Eye (tissue), 1 donor: ENCODE measurements around the gene KLF18.
"Not testable (repeated sequence)": the region's sequence is repeated elsewhere in the genome, so short reads cannot be mapped to it uniquely, and the experiment has no call there.

Source experiments
- DNase-seq: peaks from one replicate; pipeline ENCODE4 v3.0.0-alpha.2; 2015

The KLF18 gene

DNA sequence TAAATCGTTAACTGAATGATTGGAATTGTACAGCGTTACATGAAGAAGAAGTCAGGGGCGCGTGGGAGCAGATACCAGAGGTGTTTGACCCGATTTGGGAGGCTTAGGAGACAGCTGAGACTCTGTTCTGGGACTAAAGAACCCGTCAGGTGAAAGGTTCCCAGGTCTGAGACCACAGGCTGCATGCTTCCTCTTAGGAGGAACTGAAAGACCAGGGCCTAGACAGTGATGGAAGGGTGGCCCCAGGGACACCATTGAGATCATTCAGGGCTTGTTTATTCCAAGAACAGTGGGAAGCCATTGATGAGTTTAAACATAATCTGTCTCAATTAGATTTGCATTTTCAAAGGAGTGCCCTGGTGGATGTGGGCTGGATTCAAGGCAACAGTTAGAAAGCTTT is 21.9 kb downstream of the KLF18 start:
- no peak for DNase-seq

DNA sequence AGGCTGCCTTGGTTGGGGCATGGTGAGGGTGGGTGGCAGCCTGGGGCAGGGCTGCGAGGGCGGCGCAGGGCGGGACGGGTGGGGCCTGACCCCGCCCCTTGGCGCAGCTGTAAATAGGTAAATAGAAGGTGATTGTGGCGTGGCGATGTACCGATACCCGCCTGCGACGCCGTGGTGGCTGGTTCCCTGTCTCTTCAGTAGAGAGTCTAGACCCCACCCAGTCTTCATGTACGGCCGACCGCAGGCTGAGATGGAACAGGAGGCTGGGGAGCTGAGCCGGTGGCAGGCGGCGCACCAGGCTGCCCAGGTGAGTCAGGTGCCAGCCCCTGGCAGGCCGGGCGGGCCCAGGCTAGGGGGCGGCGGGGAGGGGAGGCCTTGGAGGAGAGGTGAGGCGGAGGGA is 22.7 kb downstream of the KLF18 start, which contains the start of gene KLF17:
Gene KLF17 (plus strand): TSS at position 140 of the 400 bp plus-strand sequence. CDS start 87 bp downstream, at position 227.
- no peak for DNase-seq

DNA sequence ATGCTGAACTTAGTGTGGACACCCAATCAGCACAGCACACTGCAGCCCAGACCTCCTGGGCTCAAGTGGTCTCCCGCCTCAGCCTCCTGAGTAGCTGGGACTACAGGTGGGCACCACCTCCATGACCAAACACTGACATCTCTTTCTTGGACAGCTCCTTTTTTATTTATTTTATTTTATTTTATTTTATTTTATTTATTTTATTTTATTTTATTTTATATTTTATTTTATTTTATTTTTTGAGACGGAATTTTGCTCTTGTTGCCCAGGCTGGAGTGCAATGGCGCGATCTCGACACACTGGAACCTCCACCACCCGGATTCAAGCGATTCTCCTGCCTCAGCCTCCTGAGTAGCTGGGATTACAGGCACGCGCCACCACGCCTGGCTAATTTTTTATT is 24.2 kb downstream of the KLF18 start:
- not testable (repeated sequence) for DNase-seq

DNA sequence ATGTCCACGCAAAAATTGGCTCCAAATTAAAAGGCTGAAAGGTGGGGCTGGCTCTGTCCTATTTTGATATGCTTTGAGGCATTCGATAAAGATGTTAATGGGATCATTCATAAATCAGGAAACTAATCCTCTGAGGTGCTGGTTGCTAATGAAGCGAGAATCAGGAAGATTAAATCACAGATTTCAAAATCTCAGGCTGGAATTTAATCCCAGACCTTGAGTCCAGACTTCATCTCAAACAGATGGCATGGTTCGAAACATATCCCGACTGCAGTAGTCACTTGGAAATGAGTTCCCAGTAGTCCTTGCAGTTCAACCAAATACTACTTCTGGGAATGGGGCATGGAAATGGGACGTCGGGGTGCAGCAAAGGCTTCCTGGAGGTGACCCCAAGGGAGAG is 27.3 kb downstream of the KLF18 start:
- DNase-seq, result no peak

DNA sequence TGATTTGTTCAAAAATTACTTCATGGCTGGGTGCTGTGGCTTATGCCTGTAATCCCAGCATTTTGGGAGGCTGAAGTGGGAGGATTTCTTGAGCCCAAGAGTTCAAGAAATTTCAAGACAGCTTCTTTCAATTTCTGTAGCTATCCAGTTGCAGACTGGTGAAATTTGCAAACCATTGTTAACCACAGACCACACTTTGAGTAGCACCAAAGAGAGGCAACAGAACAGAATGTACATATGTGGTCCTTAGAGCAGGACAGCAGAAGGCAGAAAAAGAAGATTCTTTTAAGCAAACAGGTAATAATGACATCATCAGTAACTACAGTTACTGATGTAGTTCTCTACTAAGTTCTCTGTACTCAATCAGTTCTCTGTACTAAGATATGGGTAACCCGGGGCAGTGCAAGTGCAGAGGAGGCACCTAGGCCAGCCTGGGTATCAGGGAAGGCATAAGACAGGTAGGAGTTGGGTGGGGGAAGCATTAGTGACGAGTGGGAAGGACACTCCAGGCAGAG is 28.3 kb downstream of the KLF18 start:
- DNase-seq, result no peak

DNA sequence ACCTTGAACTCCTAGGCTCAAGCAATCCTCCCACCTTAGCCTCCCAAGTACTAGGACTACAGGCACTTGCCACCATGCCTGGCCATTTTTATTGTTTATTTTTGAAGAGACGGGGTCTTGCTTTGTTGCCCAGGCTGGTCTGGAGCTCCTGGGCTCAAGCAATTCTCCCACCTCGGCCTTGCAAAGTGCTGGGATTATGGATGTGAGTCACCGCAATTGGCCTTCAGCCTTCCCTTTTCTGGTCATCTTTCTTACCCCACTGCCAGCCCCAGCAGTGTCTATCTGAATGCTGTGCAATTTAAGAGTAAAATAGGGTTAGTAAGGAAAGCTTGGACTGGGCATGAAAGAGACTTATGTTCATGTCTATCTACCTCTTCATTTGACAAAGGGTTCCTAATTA is 28.9 kb downstream of the KLF18 start:
- DNase-seq, result no peak

DNA sequence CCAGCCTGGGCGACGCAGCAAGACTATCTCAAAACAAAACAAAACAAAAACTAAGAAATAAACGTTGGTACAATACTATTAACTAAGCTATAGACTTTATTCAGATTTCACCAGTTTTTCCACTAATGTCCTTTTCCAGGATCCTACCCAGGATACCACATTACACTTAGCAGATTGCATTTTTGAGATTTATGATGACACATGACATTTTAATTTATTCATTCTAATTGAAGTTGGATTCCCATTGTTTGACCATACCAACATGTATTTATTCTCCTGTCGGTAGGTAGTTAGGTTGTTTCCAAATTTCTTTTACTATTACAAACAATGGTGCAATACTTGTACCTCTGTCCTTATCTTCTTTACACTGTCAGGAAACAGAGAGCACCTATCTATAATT is 29.6 kb downstream of the KLF18 start:
- DNase-seq, result no peak

DNA sequence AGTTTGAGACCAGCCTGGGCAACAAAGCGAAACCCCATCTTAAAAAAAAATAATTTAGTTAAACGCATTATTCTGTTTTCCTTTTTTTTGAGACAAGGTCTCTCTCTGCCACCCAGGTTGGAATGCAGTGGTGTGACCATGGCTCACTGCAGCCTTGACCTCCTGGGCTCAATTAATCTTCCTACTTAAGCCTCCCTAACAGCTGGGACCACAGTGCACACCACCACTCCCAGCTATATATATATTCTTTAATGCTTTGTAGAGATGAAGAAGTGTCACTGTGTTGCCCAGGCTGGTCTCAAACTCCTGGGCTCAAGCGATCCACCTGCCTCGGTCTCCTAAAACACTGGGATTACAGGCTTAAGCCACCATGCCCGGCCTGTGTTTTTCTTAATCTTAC is 30.5 kb downstream of the KLF18 start:
- no peak for DNase-seq

DNA sequence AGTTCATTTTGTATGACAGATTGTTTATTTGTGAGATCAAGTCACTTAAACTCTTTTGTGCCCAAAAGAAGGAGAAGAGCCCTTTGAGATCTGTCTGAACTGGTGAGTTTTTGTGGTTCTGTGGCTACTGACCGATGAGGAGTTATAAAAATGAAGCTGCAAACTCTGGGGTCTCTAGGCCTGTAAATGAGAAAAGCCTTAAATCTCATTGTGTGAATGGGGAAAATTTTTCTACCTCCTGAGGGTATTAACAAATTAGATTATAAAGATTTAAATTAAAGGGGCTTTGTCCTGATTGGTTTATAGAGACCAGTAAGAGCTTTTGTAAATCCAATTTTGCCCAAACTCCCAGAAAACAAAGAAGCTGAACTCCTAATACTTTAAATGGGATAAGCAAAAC is 32.5 kb downstream of the KLF18 start:
- DNase-seq, result no peak

DNA sequence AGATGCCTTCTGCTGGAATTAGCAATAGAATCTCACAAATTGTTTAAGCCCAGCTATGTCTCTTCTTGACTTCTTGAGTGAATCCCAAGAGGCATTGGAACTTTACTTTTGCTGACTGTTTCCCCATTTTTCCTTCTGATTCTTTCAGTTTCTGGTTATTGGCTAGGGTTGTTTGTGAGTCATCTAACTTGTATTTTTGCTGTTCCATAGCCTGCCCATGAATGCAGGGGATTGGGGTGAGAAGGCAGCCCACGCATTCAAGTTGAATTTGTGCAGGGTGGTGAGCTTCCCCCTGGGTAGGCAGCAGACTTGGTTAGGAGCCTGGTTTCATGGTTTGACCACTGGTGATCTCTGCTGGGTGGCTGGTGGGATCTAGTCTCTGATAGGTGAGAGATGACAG is 33.2 kb downstream of the KLF18 start:
- DNase-seq, result no peak

DNA sequence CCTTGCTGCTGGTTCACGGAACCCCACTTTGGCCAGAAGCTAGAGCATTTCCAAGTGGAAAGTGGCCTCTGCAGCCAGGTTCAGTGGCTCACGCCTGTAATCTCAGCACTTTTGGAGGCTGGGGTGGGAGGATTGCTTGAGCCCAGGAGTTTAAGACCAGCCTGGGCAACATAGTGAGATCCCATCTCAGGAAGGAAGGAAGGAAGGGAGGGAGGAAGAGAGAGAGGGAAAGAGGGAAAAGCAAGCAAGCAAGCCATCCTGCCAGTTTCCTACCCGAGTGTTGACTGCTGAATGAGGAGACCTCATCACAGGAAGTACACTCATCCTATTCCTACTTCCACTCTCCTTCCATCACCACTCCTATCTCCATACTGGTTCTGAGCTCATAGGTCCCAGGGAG is 35.6 kb downstream of the KLF18 start:
- DNase-seq, result no peak

DNA sequence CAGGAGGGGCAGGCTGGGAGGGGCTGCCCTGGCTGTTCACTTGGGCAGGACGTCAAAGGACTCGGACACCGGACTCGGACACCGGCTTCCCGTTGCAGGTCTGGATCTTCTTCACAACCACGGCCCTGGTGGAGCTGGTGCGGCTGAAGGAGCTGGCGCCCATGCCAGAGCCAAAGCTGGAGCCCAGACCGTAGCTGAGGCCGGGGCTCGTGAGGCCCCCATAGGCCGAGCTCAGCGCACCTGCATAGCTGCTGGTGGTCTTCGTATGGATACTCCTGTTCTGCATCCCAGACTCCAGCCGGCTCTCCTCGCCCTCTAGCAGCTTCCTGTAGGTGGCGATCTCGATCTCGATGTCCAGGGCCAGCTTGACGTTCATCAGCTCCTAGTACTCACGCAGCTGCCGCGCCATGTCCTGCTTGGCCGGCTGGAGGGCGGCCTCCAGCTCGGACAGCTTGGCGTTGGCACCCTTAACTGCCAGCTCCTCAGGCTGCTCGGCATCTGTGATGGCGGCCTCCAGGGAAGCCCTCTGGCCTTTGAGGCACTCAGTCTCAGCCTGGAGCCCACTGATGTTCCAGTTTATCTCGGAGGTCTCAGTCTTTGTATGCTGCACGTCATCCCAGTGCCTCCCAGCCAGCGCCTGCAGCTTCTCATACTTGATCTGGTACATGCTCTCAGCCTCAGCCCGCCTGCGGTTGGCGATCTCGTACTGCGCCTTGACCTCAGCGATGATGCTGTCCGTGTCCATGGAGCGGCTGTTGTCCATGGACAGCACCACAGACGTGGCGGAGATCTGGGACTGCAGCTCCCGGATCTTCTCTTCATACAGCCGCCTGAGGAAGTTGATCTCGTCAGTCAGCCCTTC is 37.9 kb downstream of the KLF18 start:
- peak; percentile 49 for DNase-seq

DNA sequence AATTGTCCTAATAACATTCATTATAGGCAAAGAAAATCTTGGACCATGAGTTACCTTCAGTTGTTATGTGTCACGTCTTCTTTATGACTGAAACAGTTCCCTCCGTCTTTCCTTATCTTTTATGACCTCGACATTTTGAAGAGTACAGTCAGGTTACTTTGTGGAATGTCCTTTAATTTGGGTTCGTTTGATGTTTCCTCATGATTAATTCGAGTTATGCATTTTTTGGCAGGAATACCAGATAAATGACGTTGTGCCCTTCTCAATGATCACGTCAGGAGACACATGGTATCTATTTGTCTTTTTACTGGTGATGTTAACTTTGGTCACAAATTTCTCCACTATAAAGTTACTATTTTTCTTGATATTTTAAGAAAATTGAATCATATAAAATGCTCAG is 40.1 kb downstream of the KLF18 start:
- DNase-seq, result no peak

DNA sequence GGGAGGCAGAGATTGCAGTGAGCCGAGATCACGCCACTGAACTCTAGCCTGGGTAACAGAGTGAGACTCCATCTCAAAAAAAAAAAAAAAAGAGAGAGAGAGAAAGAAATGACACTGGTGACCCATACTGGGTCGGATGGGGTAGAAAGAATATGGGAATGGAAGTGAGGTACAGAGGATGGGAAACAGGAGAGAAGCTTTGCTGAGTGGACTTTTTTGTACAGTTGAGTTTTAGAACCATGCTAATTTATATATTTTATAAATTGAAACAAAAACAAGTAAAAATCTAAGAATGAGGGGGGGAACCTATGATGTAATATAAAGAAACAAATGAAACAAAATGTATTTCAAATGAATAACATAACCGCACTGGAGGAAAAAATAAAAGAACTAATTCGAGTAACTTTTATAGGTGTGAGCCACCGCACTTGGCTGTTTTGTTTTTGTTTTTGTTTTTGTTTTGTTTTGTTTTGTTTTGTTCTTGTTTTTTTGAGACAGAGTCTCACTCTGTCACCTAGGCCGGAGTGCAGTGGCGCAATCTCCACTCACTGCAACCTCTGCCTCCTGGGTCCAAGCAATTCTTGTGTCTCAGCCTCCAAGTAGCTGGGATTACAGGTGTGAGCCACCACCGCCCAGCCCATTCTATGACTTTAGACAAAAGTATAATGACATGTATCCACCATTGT is 41.1 kb downstream of the KLF18 start:
- no peak for DNase-seq

DNA sequence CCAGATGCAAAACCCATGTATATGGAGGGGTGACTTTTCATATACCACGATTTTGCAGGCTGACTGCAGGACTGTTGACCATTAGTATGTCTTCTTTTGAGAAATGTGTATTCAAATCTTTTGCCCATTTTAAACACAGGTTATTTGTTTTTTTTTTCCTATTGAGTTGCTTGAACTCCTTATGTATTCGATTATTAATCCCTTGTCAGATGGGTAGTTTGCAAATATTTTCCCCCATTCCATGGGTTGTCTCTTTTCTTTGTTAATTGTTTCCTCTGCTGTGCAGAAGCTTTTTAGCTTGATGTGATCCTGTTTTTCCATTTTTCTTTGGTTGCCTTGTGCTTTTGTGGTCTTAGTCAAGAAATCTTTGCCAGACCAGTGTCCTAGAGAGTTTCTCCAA is 47.4 kb downstream of the KLF18 start:
- no peak for DNase-seq

DNA sequence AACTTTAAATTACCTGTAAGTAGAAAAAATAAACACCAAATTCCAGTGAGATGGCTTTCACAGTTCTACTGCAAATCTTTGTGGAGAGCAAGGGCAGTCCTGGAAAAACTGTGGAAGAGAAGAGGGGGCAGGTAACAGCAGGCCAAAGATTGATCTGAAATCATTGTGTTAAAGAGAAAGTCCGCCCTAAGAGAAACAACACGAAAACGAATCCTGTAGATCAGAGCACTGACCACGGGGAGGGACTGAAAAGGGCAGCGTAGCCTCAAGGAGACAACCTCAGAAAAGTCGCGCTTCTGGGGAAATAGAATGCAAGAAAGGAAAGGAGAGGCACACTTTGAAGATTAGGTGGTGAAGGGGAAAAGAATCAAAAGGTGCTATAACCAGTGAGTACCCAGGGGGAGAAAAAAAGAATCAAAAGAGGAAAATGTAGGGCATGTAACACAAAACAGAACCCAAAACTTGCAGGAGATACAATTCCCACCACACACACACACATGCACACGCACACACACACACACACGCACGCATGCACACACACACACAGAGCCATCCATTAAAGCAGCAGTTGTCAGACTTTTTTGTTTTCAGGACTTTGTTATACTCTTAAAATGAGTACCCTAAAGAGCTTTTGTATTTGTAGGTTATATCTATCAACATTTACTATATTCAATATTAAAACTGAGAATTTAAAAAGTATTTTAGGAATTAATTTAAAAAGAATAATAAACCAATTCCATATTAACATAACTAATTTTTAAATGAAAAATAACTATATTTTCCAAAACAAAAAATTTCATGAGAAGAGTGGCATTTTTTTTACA is 50.8 kb downstream of the KLF18 start:
- DNase-seq, result no peak

DNA sequence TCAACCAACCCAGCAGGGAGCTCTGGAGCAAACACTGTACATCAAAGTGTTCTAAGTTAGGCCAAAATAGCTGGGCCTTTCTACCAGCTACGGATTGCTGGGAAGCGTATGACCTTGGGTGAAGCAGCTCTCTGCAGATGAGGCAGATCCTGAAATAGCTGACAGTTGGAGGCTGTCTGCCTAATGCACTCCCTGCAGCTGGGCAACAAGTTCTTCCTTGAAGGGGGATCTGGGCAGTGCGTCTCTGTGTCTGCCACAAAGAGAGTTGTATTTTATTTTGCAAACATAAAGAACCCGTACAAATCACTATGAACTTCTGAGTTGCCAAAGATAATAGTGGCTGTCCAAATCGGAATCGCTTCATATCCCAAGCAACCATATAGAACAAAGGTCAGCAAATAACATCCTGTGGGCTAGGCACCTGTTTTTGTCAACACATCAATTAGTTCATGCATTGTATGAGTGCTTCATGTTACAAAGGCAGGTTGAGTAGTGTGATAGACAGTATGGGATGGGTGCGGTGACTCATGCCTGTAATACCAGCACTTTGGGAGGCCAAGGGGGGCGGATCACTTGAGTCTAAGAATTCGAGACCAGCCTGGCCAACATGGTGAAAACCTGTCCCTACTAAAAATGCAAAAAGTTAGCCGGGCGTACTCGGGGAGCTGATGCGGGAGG is 51.9 kb downstream of the KLF18 start:
- peak; percentile 15 for DNase-seq
